ENCODE results near the gene CASP2.

- TF ChIP-seq, protein P1, sequence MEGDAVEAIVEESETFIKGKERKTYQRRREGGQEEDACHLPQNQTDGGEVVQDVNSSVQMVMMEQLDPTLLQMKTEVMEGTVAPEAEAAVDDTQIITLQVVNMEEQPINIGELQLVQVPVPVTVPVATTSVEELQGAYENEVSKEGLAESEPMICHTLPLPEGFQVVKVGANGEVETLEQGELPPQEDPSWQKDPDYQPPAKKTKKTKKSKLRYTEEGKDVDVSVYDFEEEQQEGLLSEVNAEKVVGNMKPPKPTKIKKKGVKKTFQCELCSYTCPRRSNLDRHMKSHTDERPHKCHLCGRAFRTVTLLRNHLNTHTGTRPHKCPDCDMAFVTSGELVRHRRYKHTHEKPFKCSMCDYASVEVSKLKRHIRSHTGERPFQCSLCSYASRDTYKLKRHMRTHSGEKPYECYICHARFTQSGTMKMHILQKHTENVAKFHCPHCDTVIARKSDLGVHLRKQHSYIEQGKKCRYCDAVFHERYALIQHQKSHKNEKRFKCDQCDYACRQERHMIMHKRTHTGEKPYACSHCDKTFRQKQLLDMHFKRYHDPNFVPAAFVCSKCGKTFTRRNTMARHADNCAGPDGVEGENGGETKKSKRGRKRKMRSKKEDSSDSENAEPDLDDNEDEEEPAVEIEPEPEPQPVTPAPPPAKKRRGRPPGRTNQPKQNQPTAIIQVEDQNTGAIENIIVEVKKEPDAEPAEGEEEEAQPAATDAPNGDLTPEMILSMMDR (IDR thresholded peaks at IDR 0.05; ENCODE audit: low read length), result no peak
- no peak for TF ChIP-seq EZH2 (IDR thresholded peaks at IDR 0.05; ENCODE audit: borderline replicate concordance, low read length)
These were observed 34.8 kb downstream of the CASP2 start for GRCh38 chr7:143322760-143323633.
